ENCODE data around the gene SLC16A7.
"Not testable (repeated sequence)": the region's sequence is repeated elsewhere in the genome, so short reads cannot be mapped to it uniquely, and the experiment has no call there.

Gene SLC16A7

GRCh38 chr12:59595883-59596540 is at the start of gene SLC16A7:
Gene SLC16A7 (plus strand): TSS chr12:59596029. CDS start chr12:59704802, 108,773 bp downstream.
- peak; percentile 85 for DNase-seq

- DNase-seq = no peak
Observed at GRCh38 chr12:59548930-59549329, 46.9 kb upstream of the SLC16A7 start.

- DNase-seq = no peak
Observed at GRCh38 chr12:59559696-59560095, 36.1 kb upstream of the SLC16A7 start.

- no peak for DNase-seq
Observed at GRCh38 chr12:59570145-59570544, 25.7 kb upstream of the SLC16A7 start.

GRCh38 chr12:59574406-59574805 is 21.4 kb upstream of the SLC16A7 start:
- DNase-seq = no peak

GRCh38 chr12:59575826-59576225 is 20.0 kb upstream of the SLC16A7 start:
- no peak for DNase-seq

GRCh38 chr12:59578254-59578653 is 17.6 kb upstream of the SLC16A7 start:
- DNase-seq = no peak

GRCh38 chr12:59579631-59580030 is 16.2 kb upstream of the SLC16A7 start:
- no peak for DNase-seq

- DNase-seq = no peak
Observed at GRCh38 chr12:59580050-59580449, 15.8 kb upstream of the SLC16A7 start.

- no peak for DNase-seq
Observed at GRCh38 chr12:59583003-59583712, 12.7 kb upstream of the SLC16A7 start.

- DNase-seq = no peak
Observed at GRCh38 chr12:59587710-59588109, 8.1 kb upstream of the SLC16A7 start.

GRCh38 chr12:59593761-59594160 is 2.1 kb upstream of the SLC16A7 start:
- DNase-seq = no peak

GRCh38 chr12:59594943-59595500 is 807 bp upstream of the SLC16A7 start:
- no peak for DNase-seq

- DNase-seq = no peak
Observed at GRCh38 chr12:59595565-59595882, 305 bp upstream of the SLC16A7 start.

- DNase-seq = no peak
Observed at GRCh38 chr12:59597385-59597781, 1.6 kb downstream of the SLC16A7 start.

GRCh38 chr12:59600171-59600570 is 4.3 kb downstream of the SLC16A7 start:
- DNase-seq = no peak

GRCh38 chr12:59603754-59604153 is 7.9 kb downstream of the SLC16A7 start:
- no peak for DNase-seq

- not testable (repeated sequence) for DNase-seq
Observed at GRCh38 chr12:59612823-59613434, 17.1 kb downstream of the SLC16A7 start.

- no peak for DNase-seq
Observed at GRCh38 chr12:59615392-59616165, 19.8 kb downstream of the SLC16A7 start.

- DNase-seq = no peak
Observed at GRCh38 chr12:59619461-59620240, 23.8 kb downstream of the SLC16A7 start.

- no peak for DNase-seq
Observed at GRCh38 chr12:59620326-59620725, 24.5 kb downstream of the SLC16A7 start.

GRCh38 chr12:59624732-59625460 is 29.1 kb downstream of the SLC16A7 start:
- DNase-seq = no peak

Measured in NCI-H2029 (cell line).